ENCODE results near the gene YKT6.

GRCh38 chr7:44212018-44212417 is 11.2 kb downstream of the YKT6 start:
- TF ChIP-seq RXRA (IDR thresholded peaks at IDR 0.05; ENCODE audit: insufficient read depth, low read depth, low read length) (no peak), TCF12 (IDR thresholded peaks at IDR 0.05; ENCODE audit: low read depth, low read length) (no peak), MAFK (IDR thresholded peaks at IDR 0.05; ENCODE audit: low read depth, low read length) (no peak)

Measured in H1 (cell line).